ENCODE data around the gene KCNQ1OT1.

Gene KCNQ1OT1

DNA sequence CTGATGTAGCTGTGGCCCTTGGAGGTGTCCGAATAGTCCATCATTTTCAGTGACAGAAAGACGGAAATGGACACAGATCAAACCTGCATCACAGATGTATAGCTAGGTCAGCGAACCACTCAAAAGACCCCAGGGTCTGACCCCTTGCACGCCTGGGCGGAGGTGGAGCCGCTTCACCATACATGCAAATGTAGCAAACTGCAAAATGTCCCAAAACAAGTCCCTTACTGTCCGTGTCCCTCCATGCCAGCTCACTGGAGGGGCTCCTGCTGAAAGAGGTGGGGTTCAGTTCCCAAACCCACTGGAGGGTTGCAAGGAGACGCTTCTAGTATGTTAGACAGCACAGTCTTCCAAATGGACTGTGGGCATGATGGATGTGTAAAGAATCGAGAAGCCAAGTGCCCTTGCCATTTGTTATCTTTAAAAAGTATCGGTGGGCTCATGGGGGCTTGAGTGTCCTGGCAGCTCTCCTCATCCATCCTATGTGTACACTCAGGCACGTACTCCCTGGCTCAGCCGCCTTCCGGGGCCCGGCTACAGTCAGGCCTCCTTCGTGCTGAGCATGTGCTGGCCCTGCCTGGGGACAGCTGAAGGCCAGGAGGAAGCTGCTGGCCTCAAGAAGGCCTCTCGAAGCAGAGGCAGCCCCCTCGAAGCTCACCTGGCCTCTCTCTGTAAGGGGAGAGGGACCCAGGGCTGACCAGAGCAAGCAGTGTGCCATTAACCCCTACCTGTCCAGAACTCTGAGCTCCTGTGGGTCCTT, 20.2 kb upstream of the KCNQ1OT1 start:
- no peak for DNase-seq

DNA sequence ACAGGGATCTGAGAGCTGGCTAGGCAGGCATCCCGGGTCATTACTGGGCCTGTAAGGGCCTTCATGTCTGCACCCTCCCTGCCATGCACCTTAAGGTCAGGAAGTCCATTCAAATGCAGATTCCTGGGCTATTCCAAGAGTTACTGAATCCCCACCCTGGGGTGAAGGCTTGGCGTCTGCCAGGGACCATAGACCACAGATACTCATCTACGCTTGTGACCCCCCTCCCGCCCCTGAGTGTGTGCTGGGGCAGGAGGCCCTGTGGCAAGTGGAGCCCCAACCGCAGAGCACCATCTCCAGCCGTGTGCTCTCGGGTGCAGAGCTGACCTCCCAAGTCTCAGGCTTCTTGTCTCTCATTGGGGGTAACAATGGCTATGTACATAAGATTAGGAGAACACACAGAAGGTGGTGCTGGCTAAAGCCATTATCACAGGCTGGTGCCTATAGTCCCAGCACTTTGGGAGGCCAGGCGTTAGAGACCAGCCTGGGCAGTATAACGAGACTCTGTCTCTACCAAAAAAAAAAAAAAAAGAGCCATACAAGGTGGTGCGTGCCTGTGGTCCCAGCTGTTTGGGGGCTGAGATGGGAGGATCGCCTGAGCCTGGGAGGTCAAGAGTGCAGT, 19.1 kb upstream of the KCNQ1OT1 start:
- no peak for DNase-seq

DNA sequence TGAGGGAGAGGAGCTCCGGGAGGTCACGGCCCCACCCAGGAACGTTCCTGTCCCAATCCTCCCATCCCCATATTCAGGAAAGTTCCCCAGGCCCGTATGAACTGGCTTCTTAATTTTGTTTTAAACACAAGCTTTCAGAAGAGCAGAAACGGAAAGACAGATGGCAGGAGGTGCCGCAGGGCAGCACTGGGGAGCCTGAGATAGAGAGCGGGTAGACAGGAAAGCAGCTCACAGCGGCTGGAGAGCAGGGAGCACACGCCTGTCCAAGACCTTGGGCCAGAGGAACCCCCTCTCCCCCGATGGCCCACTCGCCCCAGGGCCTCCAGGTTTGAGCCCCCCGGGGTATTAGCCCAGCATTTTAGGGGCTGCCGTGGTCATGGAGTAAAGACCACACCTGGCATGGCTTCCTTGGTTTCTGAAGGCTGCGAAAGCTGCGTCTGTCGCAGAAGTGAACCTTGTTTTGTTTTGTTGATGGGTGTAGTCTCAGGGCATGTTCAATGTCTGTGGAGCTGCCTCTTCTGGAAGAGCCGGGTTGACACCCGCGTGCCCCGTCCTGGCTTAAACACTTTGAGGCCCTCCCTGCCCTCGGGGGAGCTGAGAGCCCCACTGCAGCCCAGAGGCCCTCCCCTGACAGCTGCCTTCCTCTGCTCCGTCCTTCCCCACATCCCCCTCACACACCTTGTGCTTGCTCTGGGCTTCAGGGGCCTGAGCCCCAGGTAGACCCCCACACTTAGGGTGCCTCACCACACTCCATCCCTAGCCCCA, 17.9 kb upstream of the KCNQ1OT1 start:
- DNase-seq: no peak

DNA sequence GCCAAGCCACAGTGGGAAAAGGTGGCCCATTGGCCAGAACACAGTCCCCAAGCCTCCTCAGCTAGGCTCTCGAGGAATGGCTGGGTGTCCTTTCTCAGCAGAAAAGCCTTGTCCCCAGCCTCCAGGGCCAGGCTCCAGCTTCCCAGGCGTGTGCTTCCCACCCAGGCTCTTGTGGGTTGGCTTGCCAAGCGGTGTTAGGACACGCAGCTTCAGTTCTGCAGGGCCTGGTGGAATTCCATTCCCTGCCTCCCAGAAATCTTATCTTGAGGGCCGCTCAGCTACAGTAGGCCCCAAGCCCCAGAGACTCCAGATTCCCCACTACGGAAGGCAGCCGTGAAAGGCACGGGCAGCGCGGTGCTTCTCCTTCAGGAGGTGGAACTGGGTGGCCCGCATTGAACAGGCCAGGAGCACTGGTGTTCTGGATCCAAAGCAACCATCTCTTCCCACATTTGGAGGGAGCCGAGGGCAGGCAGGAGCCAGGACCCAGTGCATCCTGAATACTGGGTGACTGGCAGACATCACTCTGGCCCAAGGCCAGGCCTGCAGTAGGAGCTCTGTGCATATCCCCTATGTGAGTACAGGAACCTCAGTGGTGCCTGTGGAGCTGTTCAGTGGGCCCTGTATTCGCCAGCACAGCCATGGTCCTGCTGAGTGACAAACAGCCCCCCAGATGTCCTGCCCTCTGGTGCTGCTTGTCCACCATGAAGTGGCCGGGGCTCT, 16.7 kb upstream of the KCNQ1OT1 start:
- DNase-seq: no peak

DNA sequence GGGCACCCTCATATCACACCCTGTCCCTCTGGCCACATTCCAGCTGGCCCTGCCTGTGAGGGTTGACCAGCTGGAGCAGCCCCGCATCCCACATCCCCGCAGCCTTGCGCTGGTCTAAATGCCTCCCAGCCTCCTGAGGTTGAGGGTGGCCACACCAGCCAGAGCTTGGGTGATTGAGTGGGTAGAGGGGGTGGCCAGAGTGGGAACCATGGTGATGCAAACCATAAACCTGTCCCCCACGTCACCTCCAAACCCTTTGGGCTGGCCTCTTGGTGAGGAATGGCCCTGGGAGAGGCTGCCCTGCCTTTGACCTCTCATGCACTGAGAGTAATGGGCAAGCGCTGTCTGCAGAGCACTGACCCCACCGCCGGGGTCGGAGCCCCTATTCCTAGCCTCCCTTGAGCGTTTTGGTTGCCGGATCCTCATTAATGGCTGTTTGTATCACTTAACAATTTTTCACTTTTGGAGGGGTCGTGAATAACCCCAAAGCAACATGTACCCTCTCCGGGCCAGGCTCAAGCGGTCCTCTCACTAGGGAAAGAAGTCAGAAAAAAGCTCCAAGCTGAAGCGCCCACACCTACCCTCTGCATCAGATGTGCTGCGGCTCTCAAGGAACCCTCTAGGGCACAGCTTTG, 16.0 kb upstream of the KCNQ1OT1 start:
- DNase-seq: no peak

DNA sequence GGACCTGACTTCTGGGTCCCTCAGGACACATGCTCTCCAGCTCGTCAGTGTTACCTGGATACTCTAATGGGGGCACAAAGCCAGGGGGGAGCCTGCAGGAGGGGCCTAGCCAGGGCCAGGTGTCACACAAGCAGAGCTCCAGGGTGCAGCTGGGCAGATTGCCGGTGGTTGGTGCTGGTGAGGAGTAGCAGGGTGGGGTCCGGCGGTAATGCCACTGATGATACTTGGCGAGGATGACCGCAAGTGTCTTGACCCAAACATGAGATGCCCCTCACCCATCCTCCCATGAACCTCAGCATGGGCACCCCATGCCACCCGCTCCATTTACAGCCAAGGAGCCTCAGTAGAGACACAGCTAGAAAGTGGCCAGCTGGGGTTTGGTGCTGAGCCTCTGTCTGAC, 15.1 kb upstream of the KCNQ1OT1 start:
- no peak for DNase-seq

DNA sequence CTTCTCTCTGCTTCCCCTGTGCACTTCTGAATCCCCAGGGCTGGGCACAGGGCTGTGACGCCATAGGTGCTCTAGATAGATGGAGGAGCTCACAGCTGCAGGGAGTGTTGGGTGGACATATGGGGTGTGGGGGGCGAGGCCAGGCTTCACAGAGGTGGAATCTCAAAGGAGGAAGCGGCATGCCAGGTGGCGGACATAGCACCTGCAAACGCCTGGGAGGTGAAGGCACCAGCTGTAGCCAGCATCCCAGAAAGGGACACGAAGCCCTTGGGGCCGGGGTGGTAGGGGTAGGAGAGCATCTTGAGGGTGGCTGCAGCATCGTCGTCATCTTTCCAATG, 14.6 kb upstream of the KCNQ1OT1 start:
- no peak for DNase-seq

DNA sequence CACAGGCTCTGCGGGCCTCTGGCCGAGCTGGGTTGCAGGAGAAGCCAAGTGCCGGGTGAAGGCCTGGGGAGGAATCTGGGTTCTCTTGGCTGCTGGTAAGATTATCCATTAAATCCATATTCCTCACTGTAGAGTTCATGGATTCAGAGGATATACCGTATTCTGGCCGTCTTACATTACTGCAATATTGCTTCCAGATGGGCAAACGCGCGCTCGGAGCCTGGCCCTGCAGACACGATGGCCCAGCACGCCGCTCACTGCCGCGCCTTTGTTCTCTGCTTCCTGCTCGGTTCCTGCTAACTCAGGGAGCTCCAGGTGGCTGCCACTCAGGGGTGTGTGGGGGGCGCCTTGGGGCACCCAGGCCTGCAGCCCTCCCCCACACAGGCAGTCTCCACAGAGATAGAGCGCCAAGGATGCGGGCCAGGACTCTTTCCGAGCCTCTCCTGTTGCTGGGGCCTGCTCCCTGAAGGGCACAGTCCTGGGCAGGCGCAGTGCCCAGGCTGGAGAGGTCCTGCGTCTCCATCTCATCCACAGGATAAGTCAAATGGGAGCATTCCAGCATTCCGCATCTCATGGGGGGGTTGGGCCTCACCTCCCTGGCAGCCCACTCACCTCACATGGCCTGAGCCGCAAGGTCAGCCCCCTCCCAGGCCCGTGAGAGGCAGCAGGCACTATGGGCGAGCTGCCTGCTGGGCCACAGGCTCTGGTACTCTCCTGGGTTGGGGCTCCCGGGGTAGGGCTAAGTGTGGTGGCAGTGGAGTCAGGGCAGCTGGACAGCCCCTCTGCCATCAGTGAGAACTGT, 14.1 kb upstream of the KCNQ1OT1 start:
- DNase-seq: no peak

DNA sequence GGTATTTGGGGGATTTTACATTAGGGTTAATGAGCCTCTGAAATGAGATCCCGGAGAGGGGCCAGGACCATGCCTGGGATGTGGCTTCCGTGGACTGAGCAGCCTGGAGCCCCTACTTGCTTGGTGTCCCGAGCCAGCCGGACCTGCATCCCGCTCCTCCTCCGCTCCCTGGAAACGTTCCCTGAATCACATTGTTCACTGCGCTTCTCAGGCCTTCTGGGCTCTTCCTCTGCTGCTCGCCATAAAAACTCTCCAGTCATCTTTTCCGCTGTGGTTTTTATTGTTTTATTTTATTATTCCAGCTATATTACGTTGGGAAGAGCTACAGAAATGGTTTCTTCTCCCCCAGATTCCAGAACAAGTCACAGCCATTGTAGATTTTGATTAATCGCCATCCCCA, 13.3 kb upstream of the KCNQ1OT1 start:
- no peak for DNase-seq

DNA sequence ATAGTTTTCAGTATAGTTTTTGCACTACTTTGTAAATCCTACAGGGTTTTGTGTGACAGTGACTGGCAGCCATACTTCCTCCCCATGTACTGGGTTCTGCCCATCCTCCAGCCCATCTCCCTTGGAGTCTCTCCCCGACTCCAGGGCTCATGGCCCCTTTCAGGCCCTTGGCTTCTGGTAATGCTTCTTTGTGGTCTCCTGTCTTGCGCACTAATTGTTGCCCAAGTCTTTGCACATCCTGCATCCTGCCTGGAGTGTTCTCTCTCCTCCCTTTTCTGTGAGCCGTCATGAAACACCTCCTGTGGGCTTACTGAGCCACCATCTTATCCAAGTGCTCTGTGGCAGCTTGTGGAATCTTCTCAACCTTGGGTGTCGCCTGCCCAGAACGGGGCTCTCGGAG, 11.4 kb upstream of the KCNQ1OT1 start:
- DNase-seq: no peak

DNA sequence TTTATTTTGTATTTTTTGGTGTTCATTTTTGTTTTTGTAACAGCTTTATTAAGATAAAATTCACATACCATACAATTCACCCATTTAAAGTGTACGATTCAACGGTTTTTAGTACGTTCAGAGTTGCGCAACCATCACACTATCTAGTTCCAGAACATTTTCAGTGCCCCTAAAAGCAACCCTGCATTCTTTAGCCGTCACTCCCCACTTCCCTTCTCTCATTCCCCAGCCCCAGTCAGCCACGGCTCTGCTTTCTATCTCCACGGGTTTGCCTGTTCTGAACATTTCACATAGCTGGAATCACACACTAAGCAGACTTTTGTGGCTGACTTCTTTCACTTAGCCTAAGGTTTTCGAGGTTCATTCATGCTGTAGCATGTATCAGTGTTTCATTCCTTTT, 9.6 kb upstream of the KCNQ1OT1 start:
- DNase-seq: no peak

DNA sequence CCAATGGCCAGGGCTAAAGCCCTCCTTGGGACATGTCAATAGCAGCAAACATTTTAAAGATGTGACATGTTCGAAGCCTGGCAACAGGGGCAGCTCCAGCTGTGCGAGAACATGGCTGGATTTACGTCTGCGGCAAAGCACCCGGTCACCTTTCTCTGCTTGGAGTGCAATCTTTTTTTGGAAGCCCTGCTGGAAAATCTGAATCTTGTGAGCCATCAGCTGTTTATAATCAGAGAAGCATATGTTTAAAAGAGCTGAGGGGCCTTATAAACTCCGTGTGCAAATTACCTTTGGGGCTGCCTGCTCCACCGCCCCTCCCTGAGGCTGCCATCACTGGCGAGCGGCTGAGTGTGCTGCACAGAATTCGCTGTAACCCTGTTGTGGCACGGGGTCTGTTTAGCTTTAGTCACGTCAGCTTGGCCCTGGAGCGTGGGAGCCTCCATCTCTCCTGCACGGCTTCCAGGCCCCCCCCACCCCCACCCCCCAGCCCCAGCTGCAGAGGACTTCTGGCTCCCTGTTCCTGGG, 9.0 kb upstream of the KCNQ1OT1 start:
- no peak for DNase-seq

DNA sequence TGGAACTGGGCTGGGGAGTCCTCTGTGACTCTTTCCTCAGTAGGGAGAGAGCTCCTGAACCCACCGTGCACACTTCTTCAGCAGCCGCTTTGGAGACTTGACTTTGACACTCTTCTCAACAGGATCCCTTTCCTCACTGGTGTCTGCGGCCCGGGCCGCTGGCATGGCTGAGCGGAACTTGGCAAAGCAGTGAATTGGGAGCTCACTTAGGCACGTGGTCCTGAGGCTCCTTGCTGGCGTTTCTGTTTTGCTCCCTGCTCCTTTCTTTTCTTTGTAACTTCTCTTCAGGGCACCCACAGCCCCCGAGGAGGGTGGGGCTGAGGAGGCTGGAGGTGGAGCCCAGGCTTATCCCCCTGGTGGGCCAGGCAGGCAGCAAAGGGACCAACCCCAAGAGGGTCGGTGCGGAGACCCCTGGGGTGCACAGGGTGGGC, 8.4 kb upstream of the KCNQ1OT1 start:
- DNase-seq: no peak

DNA sequence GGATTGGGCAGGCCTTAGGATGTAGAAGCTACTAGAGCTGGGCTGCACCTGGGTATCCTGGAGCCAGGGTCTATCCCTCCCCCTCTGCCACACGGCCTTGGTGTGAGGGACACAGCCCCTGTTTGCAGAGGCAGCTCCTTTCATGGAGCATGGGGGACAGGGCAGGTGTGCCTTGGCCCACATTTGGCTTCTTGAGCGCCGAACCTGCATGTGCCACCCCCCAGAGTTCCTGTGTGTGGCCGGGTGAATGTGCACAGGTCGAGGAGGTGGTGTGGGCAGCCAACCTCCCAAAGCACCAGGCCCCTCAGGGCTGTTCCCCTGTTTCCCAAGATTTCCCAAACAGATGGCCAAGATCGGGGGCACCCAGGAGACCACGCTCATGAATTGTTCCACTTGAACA, 7.9 kb upstream of the KCNQ1OT1 start:
- no peak for DNase-seq

DNA sequence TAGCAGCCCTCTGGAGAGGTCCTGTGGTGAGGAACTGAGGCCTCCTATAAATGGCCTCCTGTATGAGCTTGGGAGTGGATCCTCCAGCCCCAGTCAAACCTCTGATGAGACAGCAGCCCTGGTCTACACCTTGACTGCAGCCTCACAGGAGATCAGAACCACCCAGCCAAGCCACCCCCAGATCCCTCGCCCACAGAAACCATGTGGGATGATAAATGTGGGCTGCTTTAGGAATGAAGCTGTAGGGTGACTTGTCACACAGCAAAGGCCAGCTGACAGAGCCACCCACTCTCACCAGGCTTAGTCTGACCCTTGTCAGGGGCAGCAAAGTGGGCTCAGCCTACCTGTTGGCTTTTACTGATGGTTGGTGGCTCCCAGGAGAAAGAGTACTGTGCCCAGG, 6.5 kb upstream of the KCNQ1OT1 start:
- DNase-seq: no peak

DNA sequence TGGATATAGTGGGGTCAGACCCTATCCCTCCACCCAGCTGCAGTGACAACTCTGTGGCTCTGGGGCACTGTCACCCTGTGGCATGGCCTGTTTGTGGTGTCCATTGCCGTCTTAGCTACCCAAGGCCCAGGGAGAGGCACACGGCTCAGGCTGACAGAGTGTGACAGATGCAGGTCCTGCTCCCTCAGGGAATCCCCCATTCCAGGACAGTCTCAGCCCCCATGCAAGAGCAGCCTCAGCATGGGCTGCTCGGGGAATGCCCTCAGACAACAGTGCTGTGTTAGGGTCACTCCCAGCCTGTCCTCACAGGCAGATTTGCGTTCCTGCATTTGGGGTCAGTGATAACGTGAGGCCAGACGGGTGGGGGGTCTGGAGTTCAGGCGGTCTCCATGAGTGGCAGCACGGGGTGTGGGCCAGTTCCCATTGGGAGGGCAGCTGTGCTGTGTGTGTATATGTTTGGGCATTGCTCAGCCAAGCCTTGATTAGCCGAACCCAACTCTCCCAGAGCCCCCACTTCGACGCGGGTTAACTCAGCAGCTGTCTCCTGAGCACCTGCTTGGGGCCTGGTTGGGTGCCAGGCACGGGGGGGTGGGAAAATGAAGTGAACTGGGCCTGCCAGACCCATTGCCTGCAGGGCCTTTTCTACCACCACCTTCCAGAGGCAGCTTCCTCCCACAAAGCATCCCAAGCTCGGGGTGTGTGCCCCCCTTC, 5.3 kb upstream of the KCNQ1OT1 start:
- no peak for DNase-seq

DNA sequence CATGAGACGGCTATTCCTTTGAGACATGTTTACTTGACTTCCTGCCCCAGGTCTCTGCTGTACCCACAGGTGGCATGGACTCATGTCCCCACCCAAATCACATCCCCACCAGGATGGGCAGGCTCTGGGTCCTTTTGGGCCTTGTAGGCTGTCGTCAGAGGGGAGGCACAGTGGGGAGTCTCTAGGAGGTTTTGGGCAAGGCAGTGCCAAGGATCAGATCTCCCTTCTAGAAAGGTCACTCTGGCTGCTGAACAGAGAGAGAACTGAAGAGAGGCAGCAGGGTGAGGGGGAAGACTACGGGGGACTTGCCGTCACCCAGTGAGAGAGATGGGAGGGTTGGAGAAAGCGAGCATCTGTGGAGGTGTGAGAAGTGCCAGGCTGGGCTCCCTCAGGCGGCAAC, 4.6 kb upstream of the KCNQ1OT1 start:
- DNase-seq: no peak

DNA sequence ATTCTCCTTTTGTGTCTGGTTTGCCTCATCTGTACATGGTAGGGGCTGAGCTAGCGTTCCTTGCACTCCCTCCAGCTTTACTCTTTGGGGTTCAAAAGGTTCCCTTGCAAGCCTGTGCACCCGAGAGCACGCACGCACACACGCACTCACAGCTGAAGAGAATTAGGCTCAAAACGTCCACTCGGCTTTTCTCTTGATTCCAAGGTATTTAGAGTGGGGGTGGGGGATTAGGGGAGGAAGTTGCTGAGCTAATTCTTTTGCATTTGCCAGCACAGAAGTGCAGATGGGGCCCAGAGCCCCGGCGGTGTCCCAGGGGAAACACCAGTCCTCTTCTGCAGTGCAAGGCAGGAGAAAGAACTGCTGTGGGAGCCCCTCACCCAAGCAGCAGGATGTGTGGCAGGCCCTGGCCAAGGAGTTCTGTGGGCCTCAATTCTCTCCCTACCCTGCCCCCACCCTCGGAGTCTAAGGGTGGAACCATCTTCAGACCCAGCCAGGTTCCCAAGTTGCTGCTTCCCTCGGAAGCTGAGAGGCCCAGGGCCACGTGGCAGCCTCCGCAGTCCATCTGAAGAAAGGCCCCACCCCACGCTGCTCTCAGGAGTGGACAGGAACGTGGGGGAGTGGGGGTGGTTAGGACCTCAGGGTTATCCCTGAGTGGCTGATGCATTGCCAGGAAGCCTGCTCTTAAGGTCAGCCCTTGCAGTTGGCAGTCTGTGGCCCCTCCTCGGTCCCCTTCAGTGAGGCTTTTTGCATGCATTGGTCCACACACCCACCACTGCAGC, 3.8 kb upstream of the KCNQ1OT1 start:
- no peak for DNase-seq

DNA sequence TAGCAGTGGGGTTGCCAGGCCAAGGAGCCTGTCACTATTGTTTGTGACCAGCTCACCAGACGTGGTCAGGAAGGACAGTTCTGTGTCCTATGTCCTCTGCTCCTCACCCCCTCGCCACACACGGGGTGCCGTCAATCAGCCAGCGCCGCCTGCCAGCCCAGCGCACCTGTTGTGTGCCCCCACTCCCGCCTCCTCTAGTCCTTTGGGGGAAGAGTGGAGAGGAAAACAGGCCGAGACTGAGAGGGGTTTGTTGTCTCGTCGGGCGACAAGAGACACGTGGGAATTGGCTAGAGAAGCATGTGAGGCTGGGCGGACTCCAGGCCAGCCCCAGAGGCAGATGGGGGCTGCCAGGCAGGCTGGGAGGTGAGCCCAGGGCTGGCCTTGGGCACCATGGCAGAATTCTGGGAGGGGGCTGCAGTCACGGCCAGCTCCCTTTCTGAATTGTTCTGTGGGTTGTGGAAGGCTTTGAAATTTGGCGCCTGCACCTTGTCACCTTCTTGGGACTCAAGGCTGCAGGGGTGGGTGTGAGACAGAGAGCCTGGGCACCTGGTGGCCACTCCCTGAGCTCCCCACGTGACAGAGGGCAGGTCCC, 3.1 kb upstream of the KCNQ1OT1 start:
- DNase-seq: no peak

DNA sequence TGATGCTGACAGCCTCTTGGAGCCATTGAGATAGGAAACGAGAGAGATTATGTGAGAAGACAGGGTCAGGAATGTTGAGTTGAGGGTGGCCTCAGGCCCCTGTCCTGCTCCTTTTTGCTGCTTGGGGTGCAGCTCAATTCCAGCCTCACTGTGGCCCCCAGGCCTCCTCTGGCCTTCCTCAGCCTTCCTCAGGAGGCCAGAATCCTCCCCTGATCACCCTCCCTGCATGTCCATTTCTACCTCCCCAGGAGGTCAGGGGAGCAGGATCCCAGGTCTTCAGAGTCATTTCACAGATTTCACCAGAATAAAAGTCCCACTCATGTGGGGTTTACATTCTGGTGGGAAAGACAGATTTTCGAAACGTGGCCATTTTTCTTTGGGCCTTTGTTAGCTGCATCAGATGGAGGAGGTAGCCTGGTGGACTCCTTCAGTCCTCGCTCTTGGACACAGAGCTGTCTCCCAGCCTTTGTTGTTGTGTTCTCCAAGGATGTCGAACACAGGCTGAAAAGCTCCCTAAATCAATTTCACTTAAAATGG, 2.2 kb upstream of the KCNQ1OT1 start:
- DNase-seq: no peak

All from suppressor macrophage treated with lipopolysaccharide for 4 hours (primary cell).